ENCODE measurements around the gene RTTN. TPM values are rescaled to one million over a fixed set of nuclear protein-coding genes. Genes with fewer than 3 reads are reported as not detected.

The RTTN gene
- total and polyA plus RNA-seq, 2 of the 13 experiments (the other 11 are each of a cell fraction or from before 2014, with no cell fraction given) = 5.4 to 18.7 TPM

DNA sequence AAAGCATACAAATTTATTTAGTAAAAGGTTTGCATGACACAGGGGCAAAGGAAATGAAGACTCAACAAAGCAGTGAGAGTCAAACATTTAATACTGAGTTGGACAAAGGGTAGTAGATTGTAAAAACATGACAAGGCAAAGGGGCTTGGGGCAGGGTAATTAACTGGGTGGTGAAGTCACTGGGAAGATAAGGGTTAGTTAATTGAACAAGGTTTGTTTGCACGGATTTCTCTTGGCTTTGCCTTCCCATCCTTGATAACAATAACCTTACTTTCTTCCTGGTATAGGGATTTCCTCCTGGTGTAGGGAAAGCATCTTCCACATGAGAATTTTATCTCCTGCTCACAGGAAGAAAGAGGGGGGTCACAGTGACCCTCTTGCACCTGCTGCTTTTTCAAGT lies 26.8 kb upstream of the RTTN start:
- in situ Hi-C loops (cut with HindIII; ENCODE audit: extremely low pct_ligation_motif_present, low pct_unique_long_range_greater_than_20kb) = no loop called here
- H3K4me3 ChIP-seq (replicated peaks in 1 of 3; ENCODE audit: insufficient read depth in 1 of 3, low read depth in 2 of 3, low read length in 3 of 3) = no peak overlapping the region

DNA sequence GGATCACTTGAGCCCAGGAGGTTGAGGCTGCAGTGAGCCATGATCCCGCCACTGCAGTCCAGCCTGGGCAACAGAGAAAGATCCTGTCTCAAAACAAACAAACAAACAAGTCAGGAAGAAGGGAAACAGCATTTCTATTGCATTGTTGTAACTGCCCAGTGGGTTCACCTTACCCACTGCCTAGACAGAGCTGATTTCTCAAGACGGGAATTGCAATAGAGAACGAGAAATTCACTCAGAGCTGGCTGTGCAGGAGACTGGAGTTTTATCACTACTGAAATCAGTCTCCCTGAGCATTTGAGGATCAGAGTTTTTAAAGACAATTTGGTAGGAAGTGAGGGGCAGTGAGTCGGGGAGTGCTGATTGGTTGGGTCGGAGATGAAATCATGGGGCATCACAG lies 24.2 kb upstream of the RTTN start:
- peaks cover 2% of the 10 kb centered on the region; the same call in 1 of the 2 replicates for H3K4me1 ChIP-seq (ENCODE audit: insufficient read depth, low read length)
- no peak for ATAC-seq
- H4K20me1 ChIP-seq (ENCODE audit: insufficient read depth, low read length) = no peaks in the 10 kb centered on the region
- H3K79me2 ChIP-seq (ENCODE audit: insufficient read depth, low read length) = no peaks in the 10 kb centered on the region
- peaks cover 0 to 20% of the 10 kb centered on the region in 2 experiments; a peak in 3 of 5 replicates for H3K27me3 ChIP-seq (ENCODE audit: control insufficient read depth in 1 of 2, insufficient read depth in 2 of 2, low read length in 2 of 2)
- in situ Hi-C loops (cut with HindIII; ENCODE audit: extremely low pct_ligation_motif_present, low pct_unique_long_range_greater_than_20kb) = no loop called here
- no peak for FAIRE-seq
- 17% methylated on average over 5 of the region's 5 CpGs for WGBS (ENCODE audit: low lambda C conversion rate)
- POLR2A ChIA-PET = no interaction called here
- intact Hi-C loops (cut with micrococcal nuclease; ENCODE audit: unreplicated experiment) = no loop called here
- no peak overlapping the region for H3K9ac ChIP-seq (ENCODE audit: insufficient read depth, low read depth, low read length)
- H3K4me2 ChIP-seq (ENCODE audit: low read depth, low read length) = no peak overlapping the region
- no peak for DNase-seq (ENCODE audit: low spot score)
- no TSS peak for BruUV-seq (replicated peaks)
- H3K9me3 ChIP-seq (ENCODE audit: low read length) = peaks cover 24% of the 10 kb centered on the region
- H2AFZ ChIP-seq (ENCODE audit: low read length) = no peak overlapping the region
- H3K36me3 ChIP-seq (replicated peaks in 1 of 2; ENCODE audit: control insufficient read depth in 1 of 2, insufficient read depth in 2 of 2, low read length in 2 of 2) = no peaks in the 10 kb centered on the region
- no peak overlapping the region for H3K27ac ChIP-seq (ENCODE audit: extremely low read length, insufficient read depth, low read length)
- CTCF ChIA-PET (ENCODE audit: low intra/inter-chr PET ratio, low total read pairs) = no interaction called here
- H3K4me3 ChIP-seq (replicated peaks in 1 of 3; ENCODE audit: insufficient read depth in 1 of 3, low read depth in 2 of 3, low read length in 3 of 3) = no peak overlapping the region
- TF ChIP-seq RORA (CRISPR knock-in tag; IDR thresholded peaks at IDR 0.05) (no peak), ZNF296 (CRISPR knock-in tag; conservative IDR thresholded peaks at IDR 0.05) (no peak), ZNF615 (CRISPR knock-in tag; IDR thresholded peaks at IDR 0.05; ENCODE audit: borderline replicate concordance) (no peak), SRF (IDR thresholded peaks at IDR 0.05; ENCODE audit: low read depth, low read length) (no peak), ZFP82 (CRISPR knock-in tag; IDR thresholded peaks at IDR 0.05; ENCODE audit: borderline replicate concordance) (no peak), GATAD1 (CRISPR knock-in tag; IDR thresholded peaks at IDR 0.05) (no peak)
- TF ChIP-seq, protein P1, sequence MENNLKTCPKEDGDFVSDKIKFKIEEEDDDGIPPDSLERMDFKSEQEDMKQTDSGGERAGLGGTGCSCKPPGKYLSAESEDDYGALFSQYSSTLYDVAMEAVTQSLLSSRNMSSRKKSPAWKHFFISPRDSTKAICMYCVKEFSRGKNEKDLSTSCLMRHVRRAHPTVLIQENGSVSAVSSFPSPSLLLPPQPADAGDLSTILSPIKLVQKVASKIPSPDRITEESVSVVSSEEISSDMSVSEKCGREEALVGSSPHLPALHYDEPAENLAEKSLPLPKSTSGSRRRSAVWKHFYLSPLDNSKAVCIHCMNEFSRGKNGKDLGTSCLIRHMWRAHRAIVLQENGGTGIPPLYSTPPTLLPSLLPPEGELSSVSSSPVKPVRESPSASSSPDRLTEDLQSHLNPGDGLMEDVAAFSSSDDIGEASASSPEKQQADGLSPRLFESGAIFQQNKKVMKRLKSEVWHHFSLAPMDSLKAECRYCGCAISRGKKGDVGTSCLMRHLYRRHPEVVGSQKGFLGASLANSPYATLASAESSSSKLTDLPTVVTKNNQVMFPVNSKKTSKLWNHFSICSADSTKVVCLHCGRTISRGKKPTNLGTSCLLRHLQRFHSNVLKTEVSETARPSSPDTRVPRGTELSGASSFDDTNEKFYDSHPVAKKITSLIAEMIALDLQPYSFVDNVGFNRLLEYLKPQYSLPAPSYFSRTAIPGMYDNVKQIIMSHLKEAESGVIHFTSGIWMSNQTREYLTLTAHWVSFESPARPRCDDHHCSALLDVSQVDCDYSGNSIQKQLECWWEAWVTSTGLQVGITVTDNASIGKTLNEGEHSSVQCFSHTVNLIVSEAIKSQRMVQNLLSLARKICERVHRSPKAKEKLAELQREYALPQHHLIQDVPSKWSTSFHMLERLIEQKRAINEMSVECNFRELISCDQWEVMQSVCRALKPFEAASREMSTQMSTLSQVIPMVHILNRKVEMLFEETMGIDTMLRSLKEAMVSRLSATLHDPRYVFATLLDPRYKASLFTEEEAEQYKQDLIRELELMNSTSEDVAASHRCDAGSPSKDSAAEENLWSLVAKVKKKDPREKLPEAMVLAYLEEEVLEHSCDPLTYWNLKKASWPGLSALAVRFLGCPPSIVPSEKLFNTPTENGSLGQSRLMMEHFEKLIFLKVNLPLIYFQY (CRISPR knock-in tag; IDR thresholded peaks at IDR 0.05; ENCODE audit: borderline replicate concordance) = no peak
- TF ChIP-seq, protein P2, sequence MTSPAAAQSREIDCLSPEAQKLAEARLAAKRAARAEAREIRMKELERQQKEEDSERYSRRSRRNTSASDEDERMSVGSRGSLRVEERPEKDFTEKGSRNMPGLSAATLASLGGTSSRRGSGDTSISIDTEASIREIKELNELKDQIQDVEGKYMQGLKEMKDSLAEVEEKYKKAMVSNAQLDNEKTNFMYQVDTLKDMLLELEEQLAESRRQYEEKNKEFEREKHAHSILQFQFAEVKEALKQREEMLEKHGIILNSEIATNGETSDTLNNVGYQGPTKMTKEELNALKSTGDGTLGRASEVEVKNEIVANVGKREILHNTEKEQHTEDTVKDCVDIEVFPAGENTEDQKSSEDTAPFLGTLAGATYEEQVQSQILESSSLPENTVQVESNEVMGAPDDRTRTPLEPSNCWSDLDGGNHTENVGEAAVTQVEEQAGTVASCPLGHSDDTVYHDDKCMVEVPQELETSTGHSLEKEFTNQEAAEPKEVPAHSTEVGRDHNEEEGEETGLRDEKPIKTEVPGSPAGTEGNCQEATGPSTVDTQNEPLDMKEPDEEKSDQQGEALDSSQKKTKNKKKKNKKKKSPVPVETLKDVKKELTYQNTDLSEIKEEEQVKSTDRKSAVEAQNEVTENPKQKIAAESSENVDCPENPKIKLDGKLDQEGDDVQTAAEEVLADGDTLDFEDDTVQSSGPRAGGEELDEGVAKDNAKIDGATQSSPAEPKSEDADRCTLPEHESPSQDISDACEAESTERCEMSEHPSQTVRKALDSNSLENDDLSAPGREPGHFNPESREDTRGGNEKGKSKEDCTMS (CRISPR knock-in tag; conservative IDR thresholded peaks at IDR 0.05) = no peak

More for the DNA sequence above, 26.8 kb upstream of the RTTN start:
- no peaks in the 10 kb centered on the region for H4K20me1 ChIP-seq (ENCODE audit: insufficient read depth, low read length)
- no peaks in the 10 kb centered on the region for H3K36me3 ChIP-seq (replicated peaks in 1 of 2; ENCODE audit: control insufficient read depth in 1 of 2, insufficient read depth in 2 of 2, low read length in 2 of 2)
- no peak overlapping the region for H2AFZ ChIP-seq (ENCODE audit: low read length)
- CTCF ChIA-PET (ENCODE audit: low intra/inter-chr PET ratio, low total read pairs) = no interaction called here
- no peak for FAIRE-seq
- 0% methylated on average over 1 of the region's 1 CpG for WGBS (ENCODE audit: low lambda C conversion rate)
- H3K9ac ChIP-seq (ENCODE audit: insufficient read depth, low read depth, low read length) = no peak overlapping the region
- DNase-seq (ENCODE audit: low spot score) = no peak
- no TSS peak for BruUV-seq (replicated peaks)
- H3K9me3 ChIP-seq (ENCODE audit: low read length) = peaks cover 17% of the 10 kb centered on the region
- peaks cover 0 to 26% of the 10 kb centered on the region in 2 experiments; a peak in 3 of 5 replicates for H3K27me3 ChIP-seq (ENCODE audit: control insufficient read depth in 1 of 2, insufficient read depth in 2 of 2, low read length in 2 of 2)
- H3K27ac ChIP-seq (ENCODE audit: extremely low read length, insufficient read depth, low read length) = no peak overlapping the region
- TF ChIP-seq ISX (CRISPR knock-in tag; conservative IDR thresholded peaks at IDR 0.05) = no peak
- no peak for TF ChIP-seq KLF6 (CRISPR knock-in tag; IDR thresholded peaks at IDR 0.05)
- no peak for TF ChIP-seq ZNF674 (CRISPR knock-in tag; IDR thresholded peaks at IDR 0.05; ENCODE audit: low read depth)
- no peak for TF ChIP-seq ZFYVE20 (CRISPR knock-in tag; IDR thresholded peaks at IDR 0.05; ENCODE audit: borderline replicate concordance, low read depth)
- TF ChIP-seq, protein P3, sequence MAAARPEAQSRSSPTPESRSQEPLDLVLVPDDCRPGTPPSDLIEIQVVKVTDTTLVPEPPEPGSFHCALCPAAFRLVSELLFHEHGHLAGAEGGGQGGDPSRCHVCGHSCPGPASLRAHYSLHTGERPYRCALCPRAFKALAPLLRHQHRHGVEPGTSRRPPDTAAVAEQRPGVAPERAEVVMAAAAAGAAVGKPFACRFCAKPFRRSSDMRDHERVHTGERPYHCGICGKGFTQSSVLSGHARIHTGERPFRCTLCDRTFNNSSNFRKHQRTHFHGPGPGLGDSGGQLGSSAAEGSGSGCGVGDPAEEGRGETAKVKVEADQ (CRISPR knock-in tag; IDR thresholded peaks at IDR 0.05; ENCODE audit: borderline replicate concordance) = no peak
- no peak for TF ChIP-seq HNRNPLL (IDR thresholded peaks at IDR 0.05; ENCODE audit: low read depth, low read length, poor library complexity, severe bottlenecking)
- intact Hi-C loops (cut with micrococcal nuclease; ENCODE audit: unreplicated experiment) = no loop called here
- no peak for ATAC-seq
- H3K4me2 ChIP-seq (ENCODE audit: low read depth, low read length) = no peak overlapping the region
- H3K4me1 ChIP-seq (ENCODE audit: insufficient read depth, low read length) = peaks cover 17% of the 10 kb centered on the region
- H3K79me2 ChIP-seq (ENCODE audit: insufficient read depth, low read length) = no peaks in the 10 kb centered on the region
- POLR2A ChIA-PET = no interaction called here
